K562 (cell line): ENCODE results near the gene TMEM117. TPM values are rescaled to one million over a fixed set of nuclear protein-coding genes. Genes with fewer than 3 reads are reported as not detected.

Source experiments
- ATAC-seq: fragments of 200-7000 bp; cut with Tn5 transposase; 3 replicates; pipeline ENCODE4 v1.9.1; 2020; ENCODE audit warnings: moderate library complexity
- BruUV-seq: library from RNA; stranded (reverse); fragments of 400-500 nt; replicated peaks from 2 replicates; lab custom pipeline; 2021; lab: Mats Ljungman, UMichigan
- CTCF ChIA-PET: fragments of 300-600 bp; formaldehyde crosslinking; extraction: SDS; loops from one replicate; lab custom pipeline; 2021; ENCODE audit warnings: low intra/inter-chr PET ratio; lab: Yijun Ruan, JAX
- POLR2A ChIA-PET: fragments of 300-600, 350-650 bp; sonication (Branson Sonifier 250); formaldehyde crosslinking; extraction: SDS; loops from one replicate; lab custom pipeline; 2021; ENCODE audit warnings: antibody characterized with exemption, inconsistent platforms; lab: Yijun Ruan, JAX
- DNase-seq, 4 experiments: peaks; one replicate each; pipeline versions ENCODE4 v3.0.0 to v3.0.0-alpha.2; 2011 to 2018; ENCODE audit warnings: low spot score in 3 of 4, mixed read lengths in 3 of 4; ENCODE audit errors: extremely low read depth in 1 of 4
- FAIRE-seq: peaks from 2 replicates; lab custom pipeline; 2011; peaks lifted over from hg19 to GRCh38; lab: Jason Lieb, UNC
- H2AFZ ChIP-seq: 2 replicates; pipeline ENCODE4 v1.6.0; 2011; ENCODE audit warnings: low read depth, low read length, control low read depth, inconsistent platforms
- H3K27ac ChIP-seq: fragments of 200-600 bp; 3 replicates; pipeline ENCODE4 v1.8.0; 2011; ENCODE audit warnings: low read depth, mild to moderate bottlenecking, control low read depth, inconsistent platforms, low read length, moderate library complexity, mixed read lengths; ENCODE audit errors: extremely low read depth
- H3K27me3 ChIP-seq, 2 experiments: fragments of 300-600 bp in 1 of 2; 2 replicates in 1 of 2; 3 replicates in 1 of 2; pipeline versions ENCODE4 v1.6.0 to v1.8.0; 2011; ENCODE audit warnings: inconsistent platforms in 2 of 2, low read length in 2 of 2, mild to moderate bottlenecking in 1 of 2, mixed read lengths in 1 of 2, moderate library complexity in 1 of 2; ENCODE audit not compliant: control insufficient read depth in 2 of 2, insufficient read depth in 2 of 2
- H3K36me3 ChIP-seq: fragments of 300-600 bp; 3 replicates; pipeline ENCODE4 v1.8.0; 2011; ENCODE audit warnings: mild to moderate bottlenecking, low read length, inconsistent platforms; ENCODE audit not compliant: control insufficient read depth, insufficient read depth
- H3K4me1 ChIP-seq, 2 experiments: fragments of 200-600 bp in 1 of 2; replicated peaks in 1 of 2; 2 replicates in 1 of 2; 3 replicates in 1 of 2; pipeline versions ENCODE4 v1.5.1 to v1.8.0; 2011; ENCODE audit warnings: inconsistent platforms in 2 of 2, low read length in 2 of 2, mild to moderate bottlenecking in 1 of 2, mixed read lengths in 1 of 2, moderate library complexity in 1 of 2; ENCODE audit not compliant: control insufficient read depth in 2 of 2, insufficient read depth in 2 of 2
- H3K4me2 ChIP-seq: 2 replicates; pipeline ENCODE4 v1.6.1; 2011; ENCODE audit warnings: low read length, control low read depth, inconsistent platforms, mixed read lengths; ENCODE audit not compliant: insufficient read depth
- H3K4me3 ChIP-seq: fragments of 200-600 bp; sonication (generic), shearing (Covaris generic); 2 replicates; pipeline ENCODE4 v1.5.1; 2016; ENCODE audit warnings: control low read depth, inconsistent platforms
- H3K79me2 ChIP-seq: fragments of 200-600 bp; 3 replicates; pipeline ENCODE4 v1.8.0; 2011; ENCODE audit warnings: low read length, inconsistent platforms; ENCODE audit not compliant: control insufficient read depth, insufficient read depth
- H3K9ac ChIP-seq, 2 experiments: 2 replicates each; pipeline versions ENCODE4 v1.6.0 to v1.6.1; 2011; ENCODE audit warnings: low read depth in 2 of 2, low read length in 2 of 2, control low read depth in 1 of 2, inconsistent platforms in 1 of 2, mild to moderate bottlenecking in 1 of 2, mixed read lengths in 1 of 2; ENCODE audit not compliant: insufficient read depth in 1 of 2
- H3K9me1 ChIP-seq: one replicate; pipeline ENCODE4 v1.6.0; 2011; ENCODE audit warnings: inconsistent platforms, mild to moderate bottlenecking, low read length, moderate library complexity; ENCODE audit not compliant: control insufficient read depth, insufficient read depth
- H3K9me3 ChIP-seq: replicated peaks from 2 replicates; pipeline ENCODE4 v1.5.1; 2011; ENCODE audit warnings: low read depth, low read length, inconsistent platforms; ENCODE audit not compliant: control insufficient read depth, insufficient read depth
- H4K20me1 ChIP-seq: replicated peaks from 2 replicates; pipeline ENCODE4 v1.6.1; 2011; ENCODE audit warnings: low read length, inconsistent platforms, mixed read lengths; ENCODE audit not compliant: control insufficient read depth, insufficient read depth
- BRF2 ChIP-seq: IDR thresholded peaks from 3 replicates; pipeline ENCODE4 v1.6.1; 2011; ENCODE audit warnings: borderline replicate concordance, mild to moderate bottlenecking; ENCODE audit not compliant: insufficient read length, insufficient read depth
- GTF2E2 ChIP-seq: fragments of 200-800 bp; sonication (Bioruptor generic); IDR thresholded peaks from 2 replicates; pipeline ENCODE4 v1.6.1; 2016; ENCODE audit warnings: missing genetic modification characterization, missing compliant biosample characterization
- HDAC2 ChIP-seq: fragments of 450-650 bp; IDR thresholded peaks from 2 replicates; pipeline ENCODE4 v1.6.1; 2016; ENCODE audit warnings: mild to moderate bottlenecking
- L3MBTL2 ChIP-seq: fragments of 450-650 bp; IDR thresholded peaks from 2 replicates; pipeline ENCODE4 v1.6.1; 2016; ENCODE audit warnings: mild to moderate bottlenecking, moderate library complexity
- MAZ ChIP-seq, 2 experiments: fragments of 450-650 bp in 1 of 2; sonication (generic) in 1 of 2; formaldehyde crosslinking; IDR thresholded peaks in 1 of 2; conservative IDR thresholded peaks in 1 of 2; 2 replicates each; pipeline versions ENCODE4 v1.4.0 to v1.5.0; 2020; ENCODE audit warnings: mild to moderate bottlenecking in 1 of 2, missing genetic modification reagents in 1 of 2
- NFRKB ChIP-seq: fragments of 450-650 bp; IDR thresholded peaks from 2 replicates; pipeline ENCODE4 v1.6.1; 2016; ENCODE audit warnings: low read depth
- PATZ1 ChIP-seq: fragments of 250-450 bp; sonication (Bioruptor Pico); IDR thresholded peaks from 2 replicates; pipeline ENCODE4 v1.5.0; 2020; ENCODE audit warnings: mild to moderate bottlenecking, borderline replicate concordance
- PTTG1 ChIP-seq: fragments of 450-650 bp; IDR thresholded peaks from 2 replicates; pipeline ENCODE4 v1.6.1; 2016; ENCODE audit warnings: low read depth, mild to moderate bottlenecking, missing genetic modification characterization, missing compliant biosample characterization
- ZNF174 ChIP-seq: fragments of 250-450 bp; sonication (Bioruptor Pico); IDR thresholded peaks from 2 replicates; pipeline ENCODE4 v1.4.0; 2020; ENCODE audit warnings: mild to moderate bottlenecking
- ZNF212 ChIP-seq: fragments of 450-650 bp; formaldehyde crosslinking; IDR thresholded peaks from 2 replicates; pipeline ENCODE4 v1.4.0; 2020; ENCODE audit warnings: mild to moderate bottlenecking
- ZNF518B ChIP-seq: fragments of 250-450 bp; sonication (Bioruptor Pico); IDR thresholded peaks from 2 replicates; pipeline ENCODE4 v1.5.0; 2021; ENCODE audit warnings: mild to moderate bottlenecking, moderate library complexity
- WGBS: fragments of 100-300 bp; shearing (Covaris generic); methylation state at CpG from one replicate; pipeline ENCODE4 v1.1.6; 2016; ENCODE audit warnings: low coverage, mixed read lengths; ENCODE audit not compliant: insufficient coverage; ENCODE audit errors: missing lambda C conversion rate; 5-methylcytosine and 5-hydroxymethylcytosine counted together
- in situ Hi-C: fragments of 300-500 bp; cut with MboI; formaldehyde crosslinking; loops from 4 replicates; pipeline ENCODE4 v1.15.0; 2018; ENCODE audit warnings: inconsistent platforms, mixed read lengths
- intact Hi-C: fragments of 100-400 bp; cut with micrococcal nuclease; formaldehyde crosslinking; loops from 2 replicates; pipeline ENCODE4 v1.14.2; 2022
- polyA plus RNA-seq, 8 experiments: library from polyadenylated mRNA; depleted of rRNA in 4 of 8; stranded (reverse) in 5 of 8; unstranded in 3 of 8; fragments of >200 nt; fragmentation: Nextera tagmentation in 2 of 8; fragmentation: Illumina TruSeq in 1 of 8; extraction: Ambion mirVana in 2 of 8; extraction: Trizol in 1 of 8; gene quantifications; 2 replicates each; pipeline versions ENCODE4 v1.2.1 to v1.2.3, GENCODE V29; 2011 to 2014; ENCODE audit warnings: inconsistent platforms in 1 of 8, missing spikeins in 1 of 8
- total RNA-seq, 7 experiments: library from RNA; depleted of rRNA in 6 of 7; stranded (reverse); fragments of >200 nt in 6 of 7; fragmentation: Illumina TruSeq in 2 of 7; extraction: Trizol in 2 of 7; gene quantifications; 2 replicates each; pipeline versions ENCODE4 v1.2.1 to v1.2.3, GENCODE V29; 2011 to 2021; ENCODE audit warnings: low replicate concordance in 1 of 7
- TF ChIP-seq, protein P1 (sequence below): fragments of 450-650 bp; IDR thresholded peaks from 2 replicates; pipeline ENCODE4 v1.6.1; 2016
- TF ChIP-seq, protein P2 (sequence below): fragments of 250-450 bp; sonication (Bioruptor Pico); IDR thresholded peaks from 2 replicates; pipeline ENCODE4 v1.5.0; 2022; ENCODE audit warnings: mild to moderate bottlenecking

TMEM117 gene
- total and polyA plus RNA-seq, 9 of the 15 experiments (the other 6 are each of a cell fraction or from before 2014, with no cell fraction given): 0.31 to 2.8 (median 1.0) TPM

DNA sequence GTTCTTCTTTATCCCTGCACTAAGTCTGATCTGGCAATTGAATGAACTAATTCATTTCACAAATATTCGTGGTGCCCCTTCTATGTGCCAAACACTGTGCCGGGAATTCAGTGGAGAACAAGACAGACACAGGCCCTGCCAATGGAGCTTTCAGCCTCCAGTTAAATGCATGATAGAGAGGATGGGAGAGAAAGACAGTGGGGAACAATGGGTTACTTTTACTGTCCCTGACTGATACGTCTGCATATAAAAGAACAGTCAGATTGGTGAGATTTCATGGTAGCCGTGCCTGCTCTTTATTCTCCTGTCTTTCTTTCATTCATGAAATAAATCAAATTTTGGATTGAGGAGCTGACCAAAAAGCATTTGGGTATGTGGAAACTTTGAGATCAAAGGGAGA is 78.5 kb downstream of the TMEM117 start:
- WGBS: 0% methylated on average over 4 of the region's 4 CpGs
- BruUV-seq: no TSS peak
- no peaks in the 10 kb centered on the region for H3K27me3 ChIP-seq
- H3K9me3 ChIP-seq: no peaks in the 10 kb centered on the region
- H3K9ac ChIP-seq: no peak overlapping the region
- no peak overlapping the region for H2AFZ ChIP-seq
- H3K4me2 ChIP-seq: no peak overlapping the region
- FAIRE-seq (no peak), ATAC-seq (no peak), DNase-seq (no peak)
- H3K36me3 ChIP-seq: no peaks in the 10 kb centered on the region
- POLR2A ChIA-PET: interaction anchor here (0.8 kb wide), 1 partner anchor 27 kb away, joined by 3 read pairs; no protein-coding TSS in a partner anchor
- no peaks in the 10 kb centered on the region for H3K9me1 ChIP-seq
- no peaks in the 10 kb centered on the region for H3K4me1 ChIP-seq
- H3K79me2 ChIP-seq: no peaks in the 10 kb centered on the region
- CTCF ChIA-PET: no interaction called here
- intact Hi-C loops (no loop called here), in situ Hi-C loops (no loop called here)
- no peaks in the 10 kb centered on the region for H4K20me1 ChIP-seq
- H3K4me3 ChIP-seq: no peak overlapping the region
- no peak overlapping the region for H3K27ac ChIP-seq
- TF ChIP-seq PTTG1 (no peak), GTF2E2 (no peak), L3MBTL2 (no peak), ZNF518B (CRISPR knock-in tag) (no peak), PATZ1 (CRISPR knock-in tag) (no peak), NFRKB (no peak), ZNF174 (CRISPR knock-in tag) (no peak), MAZ (CRISPR knock-in tag; conservative IDR thresholded peaks at IDR 0.05 in 1 of 2, IDR thresholded peaks at IDR 0.05 in 1 of 2) (no peak), BRF2 (no peak), ZNF212 (CRISPR knock-in tag) (no peak), HDAC2 (no peak)
- TF ChIP-seq, protein P1, sequence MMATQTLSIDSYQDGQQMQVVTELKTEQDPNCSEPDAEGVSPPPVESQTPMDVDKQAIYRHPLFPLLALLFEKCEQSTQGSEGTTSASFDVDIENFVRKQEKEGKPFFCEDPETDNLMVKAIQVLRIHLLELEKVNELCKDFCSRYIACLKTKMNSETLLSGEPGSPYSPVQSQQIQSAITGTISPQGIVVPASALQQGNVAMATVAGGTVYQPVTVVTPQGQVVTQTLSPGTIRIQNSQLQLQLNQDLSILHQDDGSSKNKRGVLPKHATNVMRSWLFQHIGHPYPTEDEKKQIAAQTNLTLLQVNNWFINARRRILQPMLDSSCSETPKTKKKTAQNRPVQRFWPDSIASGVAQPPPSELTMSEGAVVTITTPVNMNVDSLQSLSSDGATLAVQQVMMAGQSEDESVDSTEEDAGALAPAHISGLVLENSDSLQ: no peak
- TF ChIP-seq, protein P2, sequence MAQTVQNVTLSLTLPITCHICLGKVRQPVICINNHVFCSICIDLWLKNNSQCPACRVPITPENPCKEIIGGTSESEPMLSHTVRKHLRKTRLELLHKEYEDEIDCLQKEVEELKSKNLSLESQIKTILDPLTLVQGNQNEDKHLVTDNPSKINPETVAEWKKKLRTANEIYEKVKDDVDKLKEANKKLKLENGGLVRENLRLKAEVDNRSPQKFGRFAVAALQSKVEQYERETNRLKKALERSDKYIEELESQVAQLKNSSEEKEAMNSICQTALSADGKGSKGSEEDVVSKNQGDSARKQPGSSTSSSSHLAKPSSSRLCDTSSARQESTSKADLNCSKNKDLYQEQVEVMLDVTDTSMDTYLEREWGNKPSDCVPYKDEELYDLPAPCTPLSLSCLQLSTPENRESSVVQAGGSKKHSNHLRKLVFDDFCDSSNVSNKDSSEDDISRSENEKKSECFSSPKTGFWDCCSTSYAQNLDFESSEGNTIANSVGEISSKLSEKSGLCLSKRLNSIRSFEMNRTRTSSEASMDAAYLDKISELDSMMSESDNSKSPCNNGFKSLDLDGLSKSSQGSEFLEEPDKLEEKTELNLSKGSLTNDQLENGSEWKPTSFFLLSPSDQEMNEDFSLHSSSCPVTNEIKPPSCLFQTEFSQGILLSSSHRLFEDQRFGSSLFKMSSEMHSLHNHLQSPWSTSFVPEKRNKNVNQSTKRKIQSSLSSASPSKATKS: no peak
